ENCODE measurements around the gene C1orf52.

GRCh38 chr1:85208488-85208887 lies 51.0 kb downstream of the C1orf52 start:
- TF ChIP-seq, protein P1, sequence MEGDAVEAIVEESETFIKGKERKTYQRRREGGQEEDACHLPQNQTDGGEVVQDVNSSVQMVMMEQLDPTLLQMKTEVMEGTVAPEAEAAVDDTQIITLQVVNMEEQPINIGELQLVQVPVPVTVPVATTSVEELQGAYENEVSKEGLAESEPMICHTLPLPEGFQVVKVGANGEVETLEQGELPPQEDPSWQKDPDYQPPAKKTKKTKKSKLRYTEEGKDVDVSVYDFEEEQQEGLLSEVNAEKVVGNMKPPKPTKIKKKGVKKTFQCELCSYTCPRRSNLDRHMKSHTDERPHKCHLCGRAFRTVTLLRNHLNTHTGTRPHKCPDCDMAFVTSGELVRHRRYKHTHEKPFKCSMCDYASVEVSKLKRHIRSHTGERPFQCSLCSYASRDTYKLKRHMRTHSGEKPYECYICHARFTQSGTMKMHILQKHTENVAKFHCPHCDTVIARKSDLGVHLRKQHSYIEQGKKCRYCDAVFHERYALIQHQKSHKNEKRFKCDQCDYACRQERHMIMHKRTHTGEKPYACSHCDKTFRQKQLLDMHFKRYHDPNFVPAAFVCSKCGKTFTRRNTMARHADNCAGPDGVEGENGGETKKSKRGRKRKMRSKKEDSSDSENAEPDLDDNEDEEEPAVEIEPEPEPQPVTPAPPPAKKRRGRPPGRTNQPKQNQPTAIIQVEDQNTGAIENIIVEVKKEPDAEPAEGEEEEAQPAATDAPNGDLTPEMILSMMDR (conservative IDR thresholded peaks at IDR 0.05; ENCODE audit: low read depth, low read length), result no peak
- TF ChIP-seq EZH2 (IDR thresholded peaks at IDR 0.05; ENCODE audit: borderline replicate concordance, low read depth, low read length, poor library complexity, severe bottlenecking), result no peak
